Heart left ventricle (tissue), 16 donors: ENCODE data around the gene SETD7. TPM values are rescaled to one million over a fixed set of nuclear protein-coding genes. Genes with fewer than 3 reads are reported as not detected.

Source experiments
- ATAC-seq, 4 donors: fragments of 200-7000 bp; cut with Tn5 transposase; one replicate each; pipeline ENCODE4 v1.9.1; 2020 to 2022; ENCODE audit warnings: moderate library complexity in 4 of 4, mild to moderate bottlenecking in 3 of 4, moderate number of reproducible peaks in 1 of 4
- DNase-seq, 5 donors: peaks; one replicate each; pipeline ENCODE4 v3.0.0-alpha.2; 2020
- H3K27ac ChIP-seq, 12 donors: fragments of 200-600 bp; sonication (generic) in 4 of 12; one replicate each; pipeline versions ENCODE4 v1.5.0 to v1.8.0; 2016 to 2022; ENCODE audit warnings: mild to moderate bottlenecking in 2 of 12
- H3K27me3 ChIP-seq, 9 donors: fragments of 200-600 bp; sonication (generic) in 2 of 9; one replicate each; pipeline versions ENCODE4 v1.5.1 to v1.8.0; 2016 to 2022; ENCODE audit warnings: mild to moderate bottlenecking in 3 of 9
- H3K36me3 ChIP-seq, 9 donors: fragments of 200-600 bp; sonication (generic) in 2 of 9; one replicate each; pipeline versions ENCODE4 v1.5.0 to v1.8.0; 2018 to 2022; ENCODE audit warnings: mild to moderate bottlenecking in 2 of 9
- H3K4me1 ChIP-seq, 12 donors: fragments of 200-600 bp; sonication (generic) in 4 of 12; one replicate each; pipeline versions ENCODE4 v1.5.0 to v1.8.0; 2016 to 2022; ENCODE audit warnings: mild to moderate bottlenecking in 3 of 12
- H3K4me3 ChIP-seq, 12 donors: fragments of 200-600 bp; sonication (generic) in 4 of 12; one replicate each; pipeline versions ENCODE4 v1.5.0 to v1.8.0; 2017 to 2022; ENCODE audit warnings: mild to moderate bottlenecking in 9 of 12, moderate library complexity in 4 of 12
- H3K9me3 ChIP-seq, 12 donors: fragments of 200-600 bp; sonication (generic) in 4 of 12; one replicate each; pipeline versions ENCODE4 v1.5.0 to v1.8.0; 2016 to 2022; ENCODE audit warnings: mild to moderate bottlenecking in 1 of 12
- CTCF ChIP-seq, 12 donors: fragments of 200-600 bp; sonication (generic) in 4 of 12; IDR thresholded peaks; one replicate each; pipeline versions ENCODE4 v1.5.0 to v1.8.0; 2018 to 2022; ENCODE audit warnings: antibody characterized with exemption in 12 of 12, mild to moderate bottlenecking in 5 of 12
- POLR2A ChIP-seq, 2 donors: fragments of 450-650 bp; IDR thresholded peaks; one replicate each; pipeline ENCODE4 v1.6.1; 2017; ENCODE audit warnings: antibody characterized with exemption in 2 of 2, mild to moderate bottlenecking in 2 of 2, moderate library complexity in 2 of 2
- WGBS, 4 donors: extraction: QIAGEN DNeasy Blood & Tissue Kit in 2 of 4; methylation state at CpG; one replicate each; pipeline versions ENCODE4 v1.1.5 to v1.1.7; 2013 to 2018; 5-methylcytosine and 5-hydroxymethylcytosine counted together
- intact Hi-C, 10 donors: fragments of 100-400 bp; cut with DNase I; formaldehyde crosslinking; loops; one replicate each; pipeline versions ENCODE4 v1.11.1 to v1.14.2; 2022
- polyA plus RNA-seq, 2 donors: library from polyadenylated mRNA; stranded (reverse); fragments of 200-250 nt; gene quantifications; one replicate each; pipeline ENCODE4 v1.2.3, GENCODE V29; 2013
- total RNA-seq, 9 donors: library from RNA; depleted of rRNA in 2 of 9; stranded (reverse); fragments of >200 nt in 2 of 9; fragmentation: NEBNext Ultra II Directional in 3 of 9; extraction: Animal tissue kit (Norgen Biotek cat#: 25700) in 3 of 9; gene quantifications; one replicate each; pipeline versions ENCODE4 v1.1.0 to v1.2.4, GENCODE V29; 2016 to 2023
- donor health status: ischemic (EF 13 %, LVEDD 7.1; RV severe dilation, severe dysfunction).
- donor health status: healthy with polysubstance abuse.
- donor health status: DM: no; HTN: yes; CAD: no.
- donor health status: DM: no; HTN: no; CAD: no.
- donor health status: ischemic (EF 25% LVEDD 6.9; RV normal size, moderate dysfunction).
- donor health status: ischemic (EF 25% LVEDD 5.7; RV mildly dilated, moderate dysfunction).
- donor health status: healthy.
- donor health status: DM: yes; HTN: yes; CAD: no.
- donor health status: ischemic (EF 35%, LVEDD 5.7; RV mildly dilated, moderate dysfunction).
- donor health status: nonischemic (EF 11% LVEDD 7.7; RV severe dilation, severe dysfunction).
- donor health status: DM: yes; HTN: yes; CAD: no.
- donor health status: PGD.
- donor health status: ischemic (EF 29% LVEDD 5.4; RV normal size, mild dysfunction).
- donor health status: nonischemic (EF 23%, LVEDD 6.1; RV moderate dilation, normal function).

The SETD7 gene
- total and polyA plus RNA-seq, 11 donors, result 11.2 to 78.6 (median 58.0) TPM

- ATAC-seq (no peak), DNase-seq (no peak)
- H3K4me3 ChIP-seq, result no peak overlapping the region
- no peaks in the 10 kb centered on the region for H3K27me3 ChIP-seq
- no peaks in the 10 kb centered on the region for H3K9me3 ChIP-seq
- no peaks in the 10 kb centered on the region for H3K4me1 ChIP-seq
- no peaks in the 10 kb centered on the region for H3K36me3 ChIP-seq
- WGBS, 4 donors, result 75 to 82% (median 80%) methylated on average over 2 of the region's 2 CpGs
- H3K27ac ChIP-seq, result no peak overlapping the region
- intact Hi-C loops, result no loop called here
- no peak for TF ChIP-seq POLR2A (IDR thresholded peaks at IDR 0.05)
- TF ChIP-seq CTCF (IDR thresholded peaks at IDR 0.05), result no peak
These were observed 28.0 kb upstream of the SETD7 start for GRCh38 chr4:139584013-139584412.

GRCh38 chr4:139582044-139582443 lies 26.0 kb upstream of the SETD7 start:
- Histone ChIP-seq H3K27me3 (no peaks in the 10 kb centered on the region), H3K27ac (no peak overlapping the region), H3K36me3 (no peaks in the 10 kb centered on the region), H3K9me3 (no peaks in the 10 kb centered on the region), H3K4me3 (no peak overlapping the region), H3K4me1 (no peaks in the 10 kb centered on the region)
- no peak for DNase-seq
- peak in 1 of 12 donors; percentile 16 for TF ChIP-seq CTCF (IDR thresholded peaks at IDR 0.05)
- TF ChIP-seq POLR2A (IDR thresholded peaks at IDR 0.05), result no peak
- intact Hi-C loops, result no loop called here
- 77 to 92% (median 91%) methylated on average over 4 of the region's 4 CpGs for WGBS, 4 donors
- no peak for ATAC-seq

- no peak overlapping the region for H3K4me3 ChIP-seq
- H3K36me3 ChIP-seq, result no peaks in the 10 kb centered on the region
- no peak for TF ChIP-seq POLR2A (IDR thresholded peaks at IDR 0.05)
- TF ChIP-seq CTCF (IDR thresholded peaks at IDR 0.05), result no peak
- H3K9me3 ChIP-seq, result no peaks in the 10 kb centered on the region
- DNase-seq, result no peak
- H3K27me3 ChIP-seq, result no peaks in the 10 kb centered on the region
- no peaks in the 10 kb centered on the region for H3K4me1 ChIP-seq
- intact Hi-C loops, result no loop called here
- 95 to 97% (median 96%) methylated on average over 8 of the region's 8 CpGs for WGBS, 4 donors
- no peak overlapping the region for H3K27ac ChIP-seq
- ATAC-seq, result no peak
These were observed 25.1 kb upstream of the SETD7 start for GRCh38 chr4:139581096-139581495.

GRCh38 chr4:139576219-139576618 lies 20.2 kb upstream of the SETD7 start:
- ATAC-seq (no peak), DNase-seq (no peak)
- Histone ChIP-seq H3K4me3 (no peak overlapping the region), H3K27ac (no peak overlapping the region), H3K9me3 (no peaks in the 10 kb centered on the region), H3K36me3 (no peaks in the 10 kb centered on the region), H3K27me3 (no peaks in the 10 kb centered on the region), H3K4me1 (no peaks in the 10 kb centered on the region)
- TF ChIP-seq POLR2A (IDR thresholded peaks at IDR 0.05) (no peak), CTCF (IDR thresholded peaks at IDR 0.05) (no peak)
- WGBS, 4 donors, result 79 to 87% (median 81%) methylated on average over 5 of the region's 5 CpGs
- intact Hi-C loops, result no loop called here
